ENCODE data around the gene RAD9A. TPM values are rescaled to one million over a fixed set of nuclear protein-coding genes. Genes with fewer than 3 reads are reported as not detected.

RAD9A gene
- total and polyA plus RNA-seq, 2 donors = 9.5 to 35.2 TPM

GRCh38 chr11:67409781-67410368, 18.1 kb downstream of the RAD9A start:
- peaks cover 0 to 3% of the 10 kb centered on the region in 2 donors for H3K9me3 ChIP-seq (ENCODE audit: control insufficient read depth in 2 of 2, insufficient read depth in 1 of 2, low read length in 1 of 2)
- H3K36me3 ChIP-seq (ENCODE audit: control insufficient read depth in 2 of 2, insufficient read depth in 2 of 2, low read length in 1 of 2) = peaks cover 33 to 50% of the 10 kb centered on the region in 2 donors
- H3K4me3 ChIP-seq (ENCODE audit: low read length in 2 of 2) = peak overlapping the region; percentile 51 to 55
- DNase-seq (ENCODE audit: low read depth in 6 of 9, low spot score in 9 of 9) = no peak
- peaks cover 87 to 98% of the 10 kb centered on the region in 2 donors for H3K4me1 ChIP-seq (ENCODE audit: control insufficient read depth in 2 of 2, insufficient read depth in 2 of 2, low read length in 2 of 2)
- peaks cover 0 to under 1% of the 10 kb centered on the region in 2 donors for H3K27me3 ChIP-seq (ENCODE audit: control insufficient read depth in 2 of 2, insufficient read depth in 1 of 2, low read length in 1 of 2)
- H3K27ac ChIP-seq (ENCODE audit: low read depth in 1 of 2, low read length in 1 of 2) = peak overlapping the region; percentile 98
- WGBS = 27% methylated on average over 13 of the region's 13 CpGs

DNA sequence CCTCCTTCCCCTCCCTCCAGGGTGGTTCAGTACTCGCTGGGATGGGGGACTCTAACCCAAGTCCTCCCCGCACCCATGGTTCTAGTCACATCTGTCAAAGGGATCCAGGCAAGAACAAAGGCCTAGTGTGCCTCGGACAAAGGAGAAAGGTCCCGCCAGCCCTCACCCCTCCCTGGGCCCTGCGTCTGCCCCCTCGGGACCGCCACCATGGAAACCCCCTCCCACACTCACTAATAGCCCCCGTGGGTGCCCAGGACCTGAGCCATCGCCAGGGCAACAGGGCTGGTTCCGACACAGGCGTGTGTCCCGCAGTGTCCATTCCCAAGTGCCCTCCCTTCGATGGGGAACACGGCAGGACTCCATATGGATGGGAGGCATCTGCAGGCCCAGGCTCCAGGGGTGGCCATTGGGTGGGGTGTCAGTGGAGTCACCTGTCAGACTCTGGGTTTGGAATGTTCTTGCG, 18.6 kb downstream of the RAD9A start:
- Histone ChIP-seq H3K36me3 (ENCODE audit: control insufficient read depth in 2 of 2, insufficient read depth in 2 of 2, low read length in 1 of 2) (peaks cover 28 to 45% of the 10 kb centered on the region in 2 donors), H3K4me1 (ENCODE audit: control insufficient read depth in 2 of 2, insufficient read depth in 2 of 2, low read length in 2 of 2) (peaks cover 86 to 98% of the 10 kb centered on the region in 2 donors), H3K9me3 (ENCODE audit: control insufficient read depth in 2 of 2, insufficient read depth in 1 of 2, low read length in 1 of 2) (peaks cover 0 to 3% of the 10 kb centered on the region in 2 donors), H3K4me3 (ENCODE audit: low read length in 2 of 2) (peak overlapping the region in 1 of 2 donors; percentile 51), H3K27ac (ENCODE audit: low read depth in 1 of 2, low read length in 1 of 2) (peak overlapping the region; percentile 98), H3K27me3 (ENCODE audit: control insufficient read depth in 2 of 2, insufficient read depth in 1 of 2, low read length in 1 of 2) (peaks cover 0 to 6% of the 10 kb centered on the region in 2 donors)
- WGBS = 75% methylated on average over 15 of the region's 15 CpGs
- DNase-seq (ENCODE audit: low read depth in 6 of 9, low spot score in 9 of 9) = no peak

GRCh38 chr11:67410984-67411784, 19.4 kb downstream of the RAD9A start:
- 95% methylated on average over 17 of the region's 17 CpGs for WGBS

GRCh38 chr11:67411785-67412152, 20.0 kb downstream of the RAD9A start:
- DNase-seq (ENCODE audit: low read depth in 6 of 9, low spot score in 9 of 9) = peak in 1 of 9 donors; percentile 71
- H3K36me3 ChIP-seq (ENCODE audit: control insufficient read depth in 2 of 2, insufficient read depth in 2 of 2, low read length in 1 of 2) = peaks cover 14 to 32% of the 10 kb centered on the region in 2 donors
- no peak overlapping the region for H3K4me3 ChIP-seq (ENCODE audit: low read length in 2 of 2)
- H3K9me3 ChIP-seq (ENCODE audit: control insufficient read depth in 2 of 2, insufficient read depth in 1 of 2, low read length in 1 of 2) = peaks cover 0 to 3% of the 10 kb centered on the region in 2 donors
- H3K27me3 ChIP-seq (ENCODE audit: control insufficient read depth in 2 of 2, insufficient read depth in 1 of 2, low read length in 1 of 2) = peaks cover 0 to 9% of the 10 kb centered on the region in 2 donors
- H3K27ac ChIP-seq (ENCODE audit: low read depth in 1 of 2, low read length in 1 of 2) = peak overlapping the region; percentile 43 to 88
- peaks cover 86 to 95% of the 10 kb centered on the region in 2 donors for H3K4me1 ChIP-seq (ENCODE audit: control insufficient read depth in 2 of 2, insufficient read depth in 2 of 2, low read length in 2 of 2)
- WGBS = 79% methylated on average over 7 of the region's 7 CpGs

More at GRCh38 chr11:67410984-67411784, 19.4 kb downstream of the RAD9A start:
- peaks cover 0 to 3% of the 10 kb centered on the region in 2 donors for H3K9me3 ChIP-seq (ENCODE audit: control insufficient read depth in 2 of 2, insufficient read depth in 1 of 2, low read length in 1 of 2)
- peaks cover 0 to 9% of the 10 kb centered on the region in 2 donors for H3K27me3 ChIP-seq (ENCODE audit: control insufficient read depth in 2 of 2, insufficient read depth in 1 of 2, low read length in 1 of 2)
- DNase-seq (ENCODE audit: low read depth in 6 of 9, low spot score in 9 of 9) = no peak
- H3K27ac ChIP-seq (ENCODE audit: low read depth in 1 of 2, low read length in 1 of 2) = peak overlapping the region; percentile 58 to 98
- H3K4me3 ChIP-seq (ENCODE audit: low read length in 2 of 2) = no peak overlapping the region
- peaks cover 20 to 37% of the 10 kb centered on the region in 2 donors for H3K36me3 ChIP-seq (ENCODE audit: control insufficient read depth in 2 of 2, insufficient read depth in 2 of 2, low read length in 1 of 2)
- H3K4me1 ChIP-seq (ENCODE audit: control insufficient read depth in 2 of 2, insufficient read depth in 2 of 2, low read length in 2 of 2) = peaks cover 86 to 95% of the 10 kb centered on the region in 2 donors

- 83% methylated on average over 9 of the region's 9 CpGs for WGBS
- peaks cover 83 to 95% of the 10 kb centered on the region in 2 donors for H3K4me1 ChIP-seq (ENCODE audit: control insufficient read depth in 2 of 2, insufficient read depth in 2 of 2, low read length in 2 of 2)
- no peak overlapping the region for H3K4me3 ChIP-seq (ENCODE audit: low read length in 2 of 2)
- DNase-seq (ENCODE audit: low read depth in 6 of 9, low spot score in 9 of 9) = no peak
- peak overlapping the region in 1 of 2 donors; percentile 42 for H3K27ac ChIP-seq (ENCODE audit: low read depth in 1 of 2, low read length in 1 of 2)
- peaks cover 6 to 23% of the 10 kb centered on the region in 2 donors for H3K36me3 ChIP-seq (ENCODE audit: control insufficient read depth in 2 of 2, insufficient read depth in 2 of 2, low read length in 1 of 2)
- H3K9me3 ChIP-seq (ENCODE audit: control insufficient read depth in 2 of 2, insufficient read depth in 1 of 2, low read length in 1 of 2) = peaks cover 0 to 3% of the 10 kb centered on the region in 2 donors
- peaks cover 0 to 9% of the 10 kb centered on the region in 2 donors for H3K27me3 ChIP-seq (ENCODE audit: control insufficient read depth in 2 of 2, insufficient read depth in 1 of 2, low read length in 1 of 2)
Measured at GRCh38 chr11:67412495-67413179, 20.9 kb downstream of the RAD9A start.

DNA sequence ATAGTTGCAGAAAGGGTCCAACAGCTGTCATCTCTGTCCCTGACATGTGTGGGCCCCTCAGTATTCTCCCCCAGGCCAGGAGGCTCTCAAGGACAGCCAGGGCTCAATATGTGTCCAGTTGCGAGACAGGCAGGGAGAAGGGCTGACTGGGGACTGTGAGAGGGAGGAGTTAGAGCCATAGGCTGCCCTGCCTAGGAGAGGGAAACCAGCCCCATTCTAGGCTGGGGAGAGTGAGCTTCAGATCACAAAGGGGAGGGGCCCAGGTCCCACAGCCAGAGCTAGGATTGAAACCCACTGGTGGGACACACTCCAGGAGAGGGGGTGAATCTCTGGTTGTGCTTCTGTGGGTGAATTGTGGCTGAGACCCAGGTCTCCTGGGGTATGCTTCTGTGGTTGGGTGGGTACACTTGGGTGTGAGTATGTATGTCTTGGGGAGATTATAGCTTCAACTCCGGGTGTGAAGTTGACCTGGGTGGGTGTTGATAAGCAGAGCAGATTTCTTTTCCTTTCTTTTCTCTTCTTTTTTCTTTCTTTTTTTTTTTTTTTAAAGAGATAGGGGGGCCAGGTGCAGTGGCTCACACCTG, 21.6 kb downstream of the RAD9A start:
- H3K9me3 ChIP-seq (ENCODE audit: control insufficient read depth in 2 of 2, insufficient read depth in 1 of 2, low read length in 1 of 2) = peaks cover 0 to 3% of the 10 kb centered on the region in 2 donors
- peaks cover 0 to 9% of the 10 kb centered on the region in 2 donors for H3K27me3 ChIP-seq (ENCODE audit: control insufficient read depth in 2 of 2, insufficient read depth in 1 of 2, low read length in 1 of 2)
- H3K27ac ChIP-seq (ENCODE audit: low read depth in 1 of 2, low read length in 1 of 2) = peak overlapping the region in 1 of 2 donors; percentile 42
- H3K4me3 ChIP-seq (ENCODE audit: low read length in 2 of 2) = no peak overlapping the region
- no peak for DNase-seq (ENCODE audit: low read depth in 6 of 9, low spot score in 9 of 9)
- peaks cover 79 to 95% of the 10 kb centered on the region in 2 donors for H3K4me1 ChIP-seq (ENCODE audit: control insufficient read depth in 2 of 2, insufficient read depth in 2 of 2, low read length in 2 of 2)
- WGBS = 60% methylated on average over 2 of the region's 2 CpGs
- H3K36me3 ChIP-seq (ENCODE audit: control insufficient read depth in 2 of 2, insufficient read depth in 2 of 2, low read length in 1 of 2) = peaks cover 4 to 17% of the 10 kb centered on the region in 2 donors

GRCh38 chr11:67415501-67416304, 23.9 kb downstream of the RAD9A start, which contains the start of gene CARNS1:
Gene CARNS1, plus strand, starts transcription at chr11:67415678. Its CDS starts 522 bp downstream, at chr11:67416200.
- Histone ChIP-seq H3K9me3 (ENCODE audit: control insufficient read depth in 2 of 2, insufficient read depth in 1 of 2, low read length in 1 of 2) (peaks cover 0 to 3% of the 10 kb centered on the region in 2 donors), H3K27ac (ENCODE audit: low read depth in 1 of 2, low read length in 1 of 2) (peak within 1 kb of the TSS; percentile 83 to 87), H3K27me3 (ENCODE audit: control insufficient read depth in 2 of 2, insufficient read depth in 1 of 2, low read length in 1 of 2) (peaks cover 0 to 9% of the 10 kb centered on the region in 2 donors), H3K4me3 (ENCODE audit: low read length in 2 of 2) (peak within 1 kb of the TSS; percentile 29 to 49), H3K36me3 (ENCODE audit: control insufficient read depth in 2 of 2, insufficient read depth in 2 of 2, low read length in 1 of 2) (peaks cover 0 to 2% of the 10 kb centered on the region in 2 donors), H3K4me1 (ENCODE audit: control insufficient read depth in 2 of 2, insufficient read depth in 2 of 2, low read length in 2 of 2) (peaks cover 80 to 94% of the 10 kb centered on the region in 2 donors)
- WGBS = 14% methylated on average over 67 of the region's 67 CpGs
- peak in 1 of 9 donors; percentile 7 for DNase-seq (ENCODE audit: low read depth in 6 of 9, low spot score in 9 of 9)
